Central memory CD4-positive, alpha-beta T cell (primary cell): ENCODE results near the gene HMBS.
"Not testable (repeated sequence)": the region's sequence is repeated elsewhere in the genome, so short reads cannot be mapped to it uniquely, and the experiment has no call there.

Experiments used
- DNase-seq: peaks from one replicate; pipeline ENCODE4 v3.0.0; 2022

HMBS gene

DNA sequence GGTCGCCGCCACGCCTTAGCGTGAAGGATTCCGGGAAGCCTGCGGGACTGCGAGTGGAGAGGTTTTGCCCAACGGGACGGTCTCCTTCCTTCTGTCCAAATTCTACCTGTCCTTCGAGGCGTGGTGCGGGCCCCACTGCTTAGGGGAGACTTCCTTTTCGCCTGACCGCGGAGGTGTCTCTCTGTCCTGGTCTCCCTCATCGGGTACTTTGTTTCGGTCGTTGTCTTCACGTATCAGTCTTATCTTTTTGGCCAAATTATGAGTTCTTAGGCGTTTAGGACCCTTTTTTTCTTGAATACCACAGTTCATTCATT, 37.1 kb downstream of the HMBS start:
- no peak for DNase-seq

- no peak for DNase-seq
Observed at GRCh38 chr11:119125821-119126220, 41.1 kb downstream of the HMBS start.

- no peak for DNase-seq
Observed at GRCh38 chr11:119126675-119127268, 42.1 kb downstream of the HMBS start.

- DNase-seq = no peak
Observed at GRCh38 chr11:119130662-119131061, 46.0 kb downstream of the HMBS start.

- DNase-seq = no peak
Observed at GRCh38 chr11:119134389-119134978, 49.8 kb downstream of the HMBS start.

DNA sequence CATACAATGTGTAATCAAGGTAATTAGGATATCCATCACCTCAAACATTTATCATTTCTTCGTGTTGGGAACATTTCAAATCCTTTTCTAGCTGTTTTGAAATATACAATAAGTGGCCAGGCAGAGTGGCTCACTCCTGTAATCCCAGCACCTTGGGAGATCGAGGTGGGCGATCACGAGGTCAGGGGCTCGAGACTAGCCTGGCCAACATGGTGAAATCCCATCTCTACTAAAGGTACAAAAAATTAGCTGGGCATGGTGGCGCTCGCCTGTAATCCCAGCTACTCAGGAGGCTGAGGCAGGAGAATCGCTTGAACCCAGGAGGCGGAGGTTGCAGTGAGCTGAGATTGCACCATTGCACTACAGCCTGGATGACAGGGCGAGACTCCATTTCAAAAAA, 54.6 kb downstream of the HMBS start:
- DNase-seq = not testable (repeated sequence)
